Measurements from ENCODE around the gene CSNK1G1.

GRCh38 chr15:64246364-64247189, 109.4 kb downstream of the CSNK1G1 start:
- TF ChIP-seq POLR2A (IDR thresholded peaks at IDR 0.05) (no peak), POLR2AphosphoS5 (IDR thresholded peaks at IDR 0.05) (no peak)
